HepG2 (cell line): ENCODE results near the gene PHF19. TPM values are rescaled to one million over a fixed set of nuclear protein-coding genes. Genes with fewer than 3 reads are reported as not detected.

Experiments used
- ATAC-seq: fragments of 200-7000 bp; cut with Tn5 transposase; 3 replicates; pipeline ENCODE4 v1.9.1; 2020; ENCODE audit warnings: mild to moderate bottlenecking, moderate library complexity
- BruUV-seq: library from RNA; stranded (reverse); fragments of 400-500 nt; replicated peaks from 2 replicates; lab custom pipeline; 2021; lab: Mats Ljungman, UMichigan
- CTCF ChIA-PET: fragments of 300-600 bp; formaldehyde crosslinking; extraction: SDS; loops from one replicate; lab custom pipeline; 2021; ENCODE audit warnings: low total read pairs, inconsistent platforms, low intra/inter-chr PET ratio; lab: Yijun Ruan, JAX
- POLR2A ChIA-PET: fragments of 350-600 bp; sonication (Branson Sonifier 250); formaldehyde crosslinking; loops from one replicate; lab custom pipeline; 2020; ENCODE audit warnings: antibody characterized with exemption, inconsistent platforms; lab: Yijun Ruan, JAX
- DNase-seq: peaks from one replicate; pipeline ENCODE4 v3.0.0-alpha.2; 2015; ENCODE audit warnings: low spot score
- FAIRE-seq: peaks from 3 replicates; lab custom pipeline; 2011; peaks lifted over from hg19 to GRCh38; lab: Jason Lieb, UNC
- H2AFZ ChIP-seq: one replicate; pipeline ENCODE4 v1.6.1; 2011; ENCODE audit warnings: low read length, inconsistent platforms
- H3K27ac ChIP-seq: fragments of 300-600 bp; 3 replicates; pipeline ENCODE4 v1.8.0; 2011; ENCODE audit warnings: mixed run types, mild to moderate bottlenecking, mixed read lengths, low read length, inconsistent platforms; ENCODE audit not compliant: insufficient read depth; ENCODE audit errors: extremely low read length
- H3K27me3 ChIP-seq, 2 experiments: fragments of 200-600 bp in 1 of 2; 2 replicates in 1 of 2; 3 replicates in 1 of 2; pipeline versions ENCODE4 v1.6.0 to v1.8.0; 2011; ENCODE audit warnings: low read length in 2 of 2, mild to moderate bottlenecking in 2 of 2, moderate library complexity in 2 of 2, inconsistent platforms in 1 of 2; ENCODE audit not compliant: insufficient read depth in 2 of 2, control insufficient read depth in 1 of 2
- H3K36me3 ChIP-seq, 2 experiments: fragments of 200-600 bp in 1 of 2; replicated peaks in 1 of 2; 2 replicates in 1 of 2; 3 replicates in 1 of 2; pipeline versions ENCODE4 v1.5.1 to v1.8.0; 2011; ENCODE audit warnings: low read length in 2 of 2, inconsistent platforms in 1 of 2; ENCODE audit not compliant: insufficient read depth in 2 of 2, control insufficient read depth in 1 of 2
- H3K4me1 ChIP-seq: 2 replicates; pipeline ENCODE4 v1.5.1; 2012; ENCODE audit warnings: low read length, inconsistent platforms; ENCODE audit not compliant: insufficient read depth
- H3K4me2 ChIP-seq: 2 replicates; pipeline ENCODE4 v1.6.0; 2011; ENCODE audit warnings: low read depth, low read length, inconsistent platforms
- H3K4me3 ChIP-seq, 3 experiments: fragments of 200-600 bp in 1 of 3; sonication (generic), shearing (Covaris generic) in 1 of 3; replicated peaks in 1 of 3; 2 replicates each; pipeline ENCODE4 v1.5.1; 2011 to 2016; ENCODE audit warnings: low read length in 3 of 3, inconsistent platforms in 2 of 3, low read depth in 2 of 3, mild to moderate bottlenecking in 2 of 3, control low read depth in 1 of 3, mixed read lengths in 1 of 3; ENCODE audit not compliant: insufficient read depth in 1 of 3
- H3K79me2 ChIP-seq: one replicate; pipeline ENCODE4 v1.6.1; 2011; ENCODE audit warnings: low read length, inconsistent platforms; ENCODE audit not compliant: insufficient read depth
- H3K9ac ChIP-seq: 2 replicates; pipeline ENCODE4 v1.6.0; 2011; ENCODE audit warnings: mild to moderate bottlenecking, low read depth, low read length, inconsistent platforms; ENCODE audit not compliant: insufficient read depth
- H3K9me3 ChIP-seq: 2 replicates; pipeline ENCODE4 v1.5.1; 2012; ENCODE audit warnings: mild to moderate bottlenecking, low read length
- H4K20me1 ChIP-seq: 2 replicates; pipeline ENCODE4 v1.6.0; 2011; ENCODE audit warnings: inconsistent platforms, mild to moderate bottlenecking, low read length, moderate library complexity; ENCODE audit not compliant: insufficient read depth
- CBX2 ChIP-seq, 2 experiments: fragments of 200-600 bp in 1 of 2; sonication (generic); formaldehyde crosslinking in 1 of 2; IDR thresholded peaks; 2 replicates each; pipeline versions ENCODE4 v1.7.0 to v1.8.1; 2018 to 2022; ENCODE audit warnings: low read depth in 2 of 2, low read length in 1 of 2, mild to moderate bottlenecking in 1 of 2, missing genetic modification reagents in 1 of 2
- IKZF5 ChIP-seq: IDR thresholded peaks from 2 replicates; pipeline ENCODE4 v1.6.1; 2018; ENCODE audit warnings: missing genetic modification reagents, mild to moderate bottlenecking, missing compliant biosample characterization
- MED8 ChIP-seq: sonication (generic); formaldehyde crosslinking; IDR thresholded peaks from 2 replicates; pipeline ENCODE4 v1.8.1; 2023; ENCODE audit warnings: mild to moderate bottlenecking, missing genetic modification reagents; ENCODE audit not compliant: insufficient replicate concordance
- PHF5A ChIP-seq: IDR thresholded peaks from one replicate; pipeline ENCODE4 v1.6.1; 2018; ENCODE audit warnings: low read depth, missing genetic modification reagents; ENCODE audit not compliant: unreplicated experiment
- SKI ChIP-seq: fragments of 450-650 bp; IDR thresholded peaks from one replicate; pipeline ENCODE4 v1.6.1; 2018; ENCODE audit warnings: mild to moderate bottlenecking; ENCODE audit not compliant: partially characterized antibody
- U2AF1 ChIP-seq: fragments of 200-400 bp; formaldehyde crosslinking; optimal IDR thresholded peaks from 2 replicates; pipeline ENCODE3; 2017; ENCODE audit warnings: mild to moderate bottlenecking, low read depth, low read length
- ZFP62 ChIP-seq: sonication (generic); formaldehyde crosslinking; IDR thresholded peaks from 2 replicates; pipeline ENCODE4 v1.4.0; 2020; ENCODE audit warnings: missing genetic modification reagents
- ZNF720 ChIP-seq: sonication (generic); formaldehyde crosslinking; IDR thresholded peaks from 2 replicates; pipeline ENCODE4 v1.4.0; 2020; ENCODE audit warnings: missing genetic modification reagents
- WGBS: methylation state at CpG from one replicate; pipeline ENCODE4 v1.1.6; 2017; ENCODE audit warnings: low lambda C conversion rate; 5-methylcytosine and 5-hydroxymethylcytosine counted together
- in situ Hi-C: cut with HindIII; loops from 2 replicates; pipeline ENCODE4 v1.10.0; 2017; ENCODE audit warnings: low pct_unique_long_range_greater_than_20kb; ENCODE audit not compliant: extremely low pct_ligation_motif_present
- intact Hi-C: fragments of 100-400 bp; cut with micrococcal nuclease; formaldehyde crosslinking; loops from one replicate; pipeline ENCODE4 v1.10.0; 2022; ENCODE audit not compliant: unreplicated experiment
- polyA plus RNA-seq, 8 experiments: library from polyadenylated mRNA; depleted of rRNA in 3 of 8; stranded (reverse) in 7 of 8; unstranded in 1 of 8; fragments of >200 nt; fragmentation: Illumina TruSeq in 4 of 8; extraction: Trizol in 4 of 8; gene quantifications; 2 replicates each; pipeline versions ENCODE4 v1.2.1 to v1.2.3, GENCODE V29; 2011 to 2016; ENCODE audit warnings: low read depth in 4 of 8, missing spikeins in 1 of 8, mixed read lengths in 1 of 8; ENCODE audit not compliant: insufficient read depth in 1 of 8
- total RNA-seq, 5 experiments: library from RNA; depleted of rRNA; stranded (reverse); fragments of >200 nt; fragmentation: Illumina TruSeq; extraction: Trizol; gene quantifications; 2 replicates each; pipeline ENCODE4 v1.2.3, GENCODE V29; 2016; ENCODE audit warnings: low read depth in 1 of 5

The PHF19 gene
- total and polyA plus RNA-seq, 2 of the 13 experiments (the other 11 are each of a cell fraction or from before 2014, with no cell fraction given) = 29.7 to 41.3 TPM

GRCh38 chr9:120883608-120883996, 6.6 kb upstream of the PHF19 start:
- Histone ChIP-seq H2AFZ (no peak overlapping the region), H3K27me3 (no peaks in the 10 kb centered on the region), H3K79me2 (no peaks in the 10 kb centered on the region), H4K20me1 (no peaks in the 10 kb centered on the region), H3K4me2 (0 out of 2 replicates have a peak overlapping the region, but pooled peaks have one; percentile 18), H3K9me3 (no peaks in the 10 kb centered on the region), H3K9ac (no peak overlapping the region), H3K36me3 (no peaks in the 10 kb centered on the region), H3K4me3 (no peak overlapping the region; a peak in 1 of 6 replicates), H3K27ac (no peak overlapping the region), H3K4me1 (peaks cover 18% of the 10 kb centered on the region)
- DNase-seq (no peak), FAIRE-seq (no peak), ATAC-seq (peak; percentile 16; the same call in 1 of the 3 replicates)
- CTCF ChIA-PET = no interaction called here
- BruUV-seq = no TSS peak
- WGBS = 17% methylated on average over 3 of the region's 3 CpGs
- POLR2A ChIA-PET = interaction anchor here (1.1 to 1.5 kb wide), 2 partner anchors 45 to 90 kb away, joined by 3 read pairs; partner anchors contain the start of gene FBXW2
- in situ Hi-C loops = no loop called here
- TF ChIP-seq ZFP62 (CRISPR knock-in tag) = no peak
- no peak for TF ChIP-seq PHF5A (CRISPR knock-in tag)
- TF ChIP-seq MED8 = no peak
- no peak for TF ChIP-seq ZNF720 (CRISPR knock-in tag)
- TF ChIP-seq CBX2 (IDR thresholded peaks at IDR 0.05; ENCODE audit: low read depth, low read length) = no peak
- TF ChIP-seq CBX2 (CRISPR knock-in tag; IDR thresholded peaks at IDR 0.05; ENCODE audit: low read depth) = no peak
- TF ChIP-seq U2AF1 = no peak
- no peak for TF ChIP-seq IKZF5 (CRISPR knock-in tag)
- TF ChIP-seq SKI = no peak
- intact Hi-C loops = no loop called here
